WTC11 (cell line): Measurements from ENCODE around the gene NINJ2. TPM values are rescaled to one million over a fixed set of nuclear protein-coding genes. Genes with fewer than 3 reads are reported as not detected.

Experiments
- ATAC-seq: fragments of 200-7000 bp; cut with Tn5 transposase; 2 replicates; pipeline ENCODE4 v1.10.0; 2021; ENCODE audit warnings: mild to moderate bottlenecking, moderate library complexity
- CTCF ChIA-PET: fragments of 300-600 bp; sonication (Branson Sonifier 250); formaldehyde crosslinking; loops from one replicate; lab custom pipeline; 2021; ENCODE audit warnings: antibody characterized with exemption; lab: Charles Lee
- POLR2A ChIA-PET: fragments of 350-600 bp; sonication (Branson Sonifier 250); formaldehyde crosslinking; loops from one replicate; lab custom pipeline; 2021; ENCODE audit warnings: antibody characterized with exemption; lab: Charles Lee
- DNase-seq: peaks from one replicate; pipeline ENCODE4 v3.0.0; 2021; ENCODE audit warnings: low spot score
- H3K27ac Mint-ChIP-seq: 2 replicates; pipeline ENCODE4 v1.8.0; 2021; ENCODE audit warnings: mixed read lengths
- H3K27me3 Mint-ChIP-seq: 2 replicates; pipeline ENCODE4 v1.8.0; 2021; ENCODE audit warnings: low read depth, mild to moderate bottlenecking, moderate library complexity, mixed read lengths
- H3K36me3 Mint-ChIP-seq: 2 replicates; pipeline ENCODE4 v1.8.0; 2021; ENCODE audit warnings: mixed read lengths
- H3K4me1 Mint-ChIP-seq: 2 replicates; pipeline ENCODE4 v1.8.0; 2022; ENCODE audit warnings: mixed read lengths
- H3K4me3 Mint-ChIP-seq: 2 replicates; pipeline ENCODE4 v1.8.0; 2021; ENCODE audit warnings: mild to moderate bottlenecking, moderate library complexity, mixed read lengths
- H3K9me3 Mint-ChIP-seq: 2 replicates; pipeline ENCODE4 v1.8.0; 2021; ENCODE audit warnings: mixed read lengths
- AR ChIP-seq: fragments of 250-450 bp; sonication (Bioruptor Pico); IDR thresholded peaks from 2 replicates; pipeline ENCODE4 v1.9.0; 2021; ENCODE audit warnings: mild to moderate bottlenecking
- ATF3 ChIP-seq: sonication (generic); formaldehyde crosslinking; conservative IDR thresholded peaks from 2 replicates; pipeline ENCODE4 v1.8.1; 2022; ENCODE audit warnings: mild to moderate bottlenecking, missing genetic modification reagents
- ATF6 ChIP-seq: sonication (generic); formaldehyde crosslinking; IDR thresholded peaks from 2 replicates; pipeline ENCODE4 v1.8.1; 2023; ENCODE audit warnings: mild to moderate bottlenecking, missing genetic modification reagents
- CREM ChIP-seq: sonication (generic); formaldehyde crosslinking; IDR thresholded peaks from 2 replicates; pipeline ENCODE4 v1.8.1; 2022; ENCODE audit warnings: mild to moderate bottlenecking, missing genetic modification reagents, moderate library complexity
- E2F1 ChIP-seq: sonication (generic); formaldehyde crosslinking; IDR thresholded peaks from 2 replicates; pipeline ENCODE4 v1.8.0; 2022; ENCODE audit warnings: mild to moderate bottlenecking, missing genetic modification reagents
- FOXJ3 ChIP-seq: sonication (generic); formaldehyde crosslinking; IDR thresholded peaks from 2 replicates; pipeline ENCODE4 v1.9.0; 2021; ENCODE audit warnings: missing genetic modification reagents, mild to moderate bottlenecking, borderline replicate concordance
- FOXP1 ChIP-seq: sonication (generic); formaldehyde crosslinking; IDR thresholded peaks from 2 replicates; pipeline ENCODE4 v1.8.0; 2022; ENCODE audit warnings: missing genetic modification reagents, mild to moderate bottlenecking, moderate library complexity, borderline replicate concordance
- MAX ChIP-seq: sonication (generic); formaldehyde crosslinking; IDR thresholded peaks from 2 replicates; pipeline ENCODE4 v1.8.0; 2022; ENCODE audit warnings: mild to moderate bottlenecking, missing genetic modification reagents
- MLX ChIP-seq: sonication (generic); formaldehyde crosslinking; IDR thresholded peaks from 2 replicates; pipeline ENCODE4 v1.8.1; 2023; ENCODE audit warnings: mild to moderate bottlenecking, missing genetic modification reagents, moderate library complexity
- MYBL2 ChIP-seq: sonication (generic); formaldehyde crosslinking; IDR thresholded peaks from 2 replicates; pipeline ENCODE4 v1.8.1; 2023; ENCODE audit warnings: mild to moderate bottlenecking, moderate library complexity, missing genetic modification reagents
- NR1H2 ChIP-seq: sonication (generic); formaldehyde crosslinking; IDR thresholded peaks from 2 replicates; pipeline ENCODE4 v1.9.0; 2021; ENCODE audit warnings: mild to moderate bottlenecking, moderate library complexity, missing genetic modification reagents
- NR2C2 ChIP-seq: sonication (generic); formaldehyde crosslinking; IDR thresholded peaks from 2 replicates; pipeline ENCODE4 v1.8.0; 2022; ENCODE audit warnings: mild to moderate bottlenecking, missing genetic modification reagents
- NR3C1 ChIP-seq: sonication (generic); formaldehyde crosslinking; conservative IDR thresholded peaks from 2 replicates; pipeline ENCODE4 v1.8.1; 2023; ENCODE audit warnings: low read depth, mild to moderate bottlenecking, missing genetic modification reagents
- SMAD3 ChIP-seq: sonication (generic); formaldehyde crosslinking; IDR thresholded peaks from 2 replicates; pipeline ENCODE4 v1.8.0; 2022; ENCODE audit warnings: missing genetic modification reagents, mild to moderate bottlenecking, borderline replicate concordance
- SMAD4 ChIP-seq: sonication (generic); formaldehyde crosslinking; IDR thresholded peaks from 2 replicates; pipeline ENCODE4 v1.8.0; 2022; ENCODE audit warnings: mild to moderate bottlenecking, missing genetic modification reagents
- ZBTB21 ChIP-seq: sonication (generic); formaldehyde crosslinking; IDR thresholded peaks from 2 replicates; pipeline ENCODE4 v1.8.1; 2023; ENCODE audit warnings: mild to moderate bottlenecking, missing genetic modification reagents, borderline replicate concordance
- ZBTB43 ChIP-seq: sonication (generic); formaldehyde crosslinking; IDR thresholded peaks from 2 replicates; pipeline ENCODE4 v1.8.1; 2023; ENCODE audit warnings: mild to moderate bottlenecking, missing genetic modification reagents
- ZMAT4 ChIP-seq: fragments of 250-450 bp; sonication (Bioruptor Pico); IDR thresholded peaks from 2 replicates; pipeline ENCODE4 v1.9.0; 2021; ENCODE audit warnings: mild to moderate bottlenecking
- ZNF263 ChIP-seq: sonication (generic); formaldehyde crosslinking; IDR thresholded peaks from 2 replicates; pipeline ENCODE4 v1.8.1; 2022; ENCODE audit warnings: low read depth, mild to moderate bottlenecking, moderate library complexity, missing genetic modification reagents
- ZNF423 ChIP-seq: fragments of 250-450 bp; sonication (Bioruptor Pico); IDR thresholded peaks from 2 replicates; pipeline ENCODE4 v2.1.2; 2022; ENCODE audit warnings: mild to moderate bottlenecking, moderate library complexity
- ZSCAN18 ChIP-seq: fragments of 250-450 bp; sonication (Bioruptor Pico); IDR thresholded peaks from 2 replicates; pipeline ENCODE4 v2.1.2; 2022; ENCODE audit warnings: mild to moderate bottlenecking, moderate library complexity
- total RNA-seq: library from RNA; stranded (reverse); gene quantifications from 3 replicates; pipeline ENCODE4 v1.2.3, GENCODE V29; 2021

NINJ2 gene
- total RNA-seq, 1 experiment from 2014 or later = 0.42 TPM

GRCh38 chr12:544941-545635 lies 118.2 kb downstream of the NINJ2 start:
- CTCF ChIA-PET = interaction anchor here (1.4 to 2.7 kb wide), 2 partner anchors 12 to 102 kb away, joined by 3 to 10 read pairs; no protein-coding TSS in a partner anchor
- no peak for TF ChIP-seq ATF6 (CRISPR knock-in tag)
- TF ChIP-seq ZBTB21 (CRISPR knock-in tag) = no peak
- no peak for TF ChIP-seq ZBTB43 (CRISPR knock-in tag)
- no peak for TF ChIP-seq NR1H2 (CRISPR knock-in tag)
- no peak for TF ChIP-seq SMAD4 (CRISPR knock-in tag)
- no peak for TF ChIP-seq MAX (CRISPR knock-in tag)
- TF ChIP-seq SMAD3 = no peak
- TF ChIP-seq ATF3 (CRISPR knock-in tag) = no peak
- no peak for TF ChIP-seq ZMAT4
- TF ChIP-seq ZSCAN18 (CRISPR knock-in tag) = no peak
- TF ChIP-seq ZNF423 (CRISPR knock-in tag) = no peak
- TF ChIP-seq E2F1 (CRISPR knock-in tag) = no peak
- H3K36me3 Mint-ChIP-seq = peaks cover 3% of the 10 kb centered on the region; the same call in 1 of the 2 replicates
- no peak overlapping the region for H3K4me3 Mint-ChIP-seq
- H3K27me3 Mint-ChIP-seq = no peaks in the 10 kb centered on the region
- peaks cover 12% of the 10 kb centered on the region for H3K4me1 Mint-ChIP-seq
- H3K9me3 Mint-ChIP-seq = no peaks in the 10 kb centered on the region
- ATAC-seq (no peak), DNase-seq (no peak)
- no peak overlapping the region for H3K27ac Mint-ChIP-seq
- POLR2A ChIA-PET = no interaction called here

GRCh38 chr12:544142-544541 lies 119.1 kb downstream of the NINJ2 start:
- no peak for DNase-seq
- CTCF ChIA-PET = interaction anchor here (0.9 to 3.0 kb wide), 5 partner anchors 26 to 101 kb away, joined by 3 to 14 read pairs (median 8); no protein-coding TSS in a partner anchor
- H3K9me3 Mint-ChIP-seq = no peaks in the 10 kb centered on the region
- H3K27me3 Mint-ChIP-seq = no peaks in the 10 kb centered on the region
- H3K4me3 Mint-ChIP-seq = no peak overlapping the region
- POLR2A ChIA-PET = no interaction called here
- no peaks in the 10 kb centered on the region for H3K36me3 Mint-ChIP-seq
- peaks cover 14% of the 10 kb centered on the region for H3K4me1 Mint-ChIP-seq
- no peak for ATAC-seq
- no peak overlapping the region for H3K27ac Mint-ChIP-seq
- TF ChIP-seq FOXJ3 (CRISPR knock-in tag) (no peak), AR (CRISPR knock-in tag) (no peak), MLX (CRISPR knock-in tag) (no peak), NR3C1 (CRISPR knock-in tag) (no peak), ATF6 (CRISPR knock-in tag) (no peak), MYBL2 (CRISPR knock-in tag) (no peak), NR2C2 (CRISPR knock-in tag) (no peak), FOXP1 (CRISPR knock-in tag) (no peak), ZNF263 (CRISPR knock-in tag) (no peak), CREM (no peak), ATF3 (CRISPR knock-in tag) (no peak)
